NCI-H146 (cell line): Measurements from ENCODE around the gene KCNIP3.
A peak's percentile ranks its signal among the peaks of the same experiment; 100 is the strongest.
"Not testable (repeated sequence)": the region's sequence is repeated elsewhere in the genome, so short reads cannot be mapped to it uniquely, and the experiment has no call there.

ENCODE experiments used
- DNase-seq: peaks from one replicate; lab custom pipeline; 2025; lab: John Stamatoyannopoulos, UW

The KCNIP3 gene

DNA sequence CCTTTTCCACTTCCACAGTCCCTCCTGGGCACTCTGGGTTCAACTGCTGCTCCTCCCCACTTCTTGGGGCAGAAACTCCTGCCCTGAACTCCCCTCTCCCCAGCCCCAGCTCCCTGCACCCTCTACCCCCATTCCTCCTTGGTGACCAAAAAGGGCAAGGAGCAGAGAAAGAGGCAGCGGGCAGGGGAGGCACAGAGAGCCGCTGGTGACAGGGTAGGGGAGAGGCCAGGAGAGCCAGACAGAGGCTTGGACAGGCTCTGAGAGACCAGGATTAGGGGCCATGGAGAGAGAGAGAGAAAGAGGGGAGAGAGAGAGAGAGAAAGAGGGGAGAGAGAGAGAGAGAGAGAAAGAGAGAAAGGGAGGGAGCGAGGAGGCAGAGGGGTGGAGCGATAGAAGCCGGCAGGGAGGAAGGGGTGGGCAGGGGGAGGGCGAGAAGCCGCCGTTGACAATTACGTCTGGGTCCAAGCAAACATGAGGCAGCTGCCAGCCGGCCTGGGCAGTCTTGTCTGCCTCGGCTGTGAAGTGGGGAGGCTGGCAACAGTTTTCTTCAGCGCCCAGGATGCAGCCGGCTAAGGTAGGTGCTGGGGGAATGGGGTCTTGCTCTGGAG is at the start of gene KCNIP3:
TSS of gene KCNIP3 (plus strand) at position 468 of the 608 bp plus-strand sequence. CDS start at position 560, 92 bp downstream.
- DNase-seq, result peak; percentile 79

DNA sequence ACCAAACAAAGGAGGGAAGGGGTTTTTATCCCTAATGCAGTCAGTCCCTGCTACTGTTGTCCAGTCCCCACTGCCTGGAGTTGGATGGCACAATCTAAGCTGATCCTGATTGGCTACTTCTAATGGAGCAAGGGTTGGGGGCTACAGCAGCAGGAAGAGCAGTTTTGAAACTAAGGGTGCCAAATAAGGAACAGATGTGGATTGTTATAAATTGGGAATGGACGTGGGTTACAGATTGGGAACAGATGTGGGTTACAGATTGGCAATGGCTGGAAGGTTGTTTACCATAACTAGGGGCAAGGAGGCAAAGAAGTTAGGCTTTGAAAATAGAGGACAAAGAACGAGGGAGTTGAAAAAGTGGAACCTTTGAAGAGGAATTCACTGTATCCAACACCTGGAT is 38.9 kb upstream of the KCNIP3 start:
- no peak for DNase-seq

DNA sequence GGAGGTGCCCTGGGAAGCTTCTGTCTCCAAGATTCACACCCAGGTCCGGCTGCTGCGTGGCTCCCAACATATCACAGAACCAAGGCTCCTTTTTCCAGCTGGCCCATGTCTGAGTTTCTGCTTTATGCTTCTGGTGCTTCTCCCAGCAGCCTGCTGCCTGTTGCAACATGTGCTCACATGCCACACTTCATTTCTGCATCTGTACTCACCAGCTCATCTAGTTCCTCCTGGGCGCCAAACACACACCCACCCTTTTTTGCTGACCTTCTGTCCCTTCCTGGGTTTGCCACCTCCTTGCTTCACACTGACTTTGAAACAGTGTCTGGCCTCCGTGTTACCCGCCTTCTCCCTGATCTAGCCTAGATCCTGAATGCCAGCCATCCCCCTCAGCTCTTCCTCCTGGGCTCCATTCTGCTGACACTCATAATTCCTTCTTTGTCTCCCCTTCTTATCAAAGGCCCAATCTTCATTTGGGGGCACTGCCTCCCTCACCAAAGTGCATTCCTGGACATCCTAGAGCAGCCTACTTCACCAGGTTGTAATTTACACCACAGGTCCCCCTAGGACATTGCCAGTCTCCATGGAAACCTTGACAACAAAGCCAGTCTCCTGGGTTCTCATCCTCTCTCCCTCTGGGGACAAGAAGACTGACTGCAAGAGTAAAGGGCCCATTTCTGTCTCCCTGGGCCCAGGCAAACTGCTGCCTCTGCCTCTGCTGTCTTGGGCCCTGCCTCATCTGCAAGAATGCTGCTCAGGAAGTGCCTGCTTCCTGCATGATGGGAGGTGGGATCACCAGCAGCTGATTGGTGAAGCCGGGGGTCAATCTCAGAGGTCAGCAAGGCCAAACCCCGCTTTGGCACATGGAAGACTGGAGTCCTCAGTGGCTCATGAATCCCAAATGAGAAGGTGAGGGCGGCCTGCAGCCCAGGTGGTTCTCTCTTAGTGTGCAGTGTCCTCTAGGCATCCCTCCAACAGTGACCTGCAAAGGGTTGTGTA is 36.8 kb upstream of the KCNIP3 start:
- DNase-seq, result no peak

DNA sequence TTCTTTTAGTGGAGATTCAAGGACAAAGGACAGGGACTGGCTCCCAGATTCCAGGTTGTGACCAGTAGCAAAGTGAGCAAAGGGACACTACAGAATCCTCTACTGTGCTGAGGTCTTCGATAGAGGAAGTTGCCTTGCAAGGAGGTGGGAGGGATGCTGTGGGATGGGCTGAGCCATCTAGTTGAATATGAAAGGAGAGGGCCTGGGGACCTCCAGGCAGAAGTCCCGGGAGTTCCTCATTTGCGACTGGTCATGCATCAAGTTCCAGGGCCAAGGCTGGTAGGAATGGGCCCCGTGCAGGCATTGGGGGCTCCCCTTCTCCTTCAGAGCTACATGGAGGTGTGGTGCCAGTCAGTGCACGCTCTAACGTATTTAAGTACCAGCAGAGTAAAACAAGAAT is 35.5 kb upstream of the KCNIP3 start:
- no peak for DNase-seq

DNA sequence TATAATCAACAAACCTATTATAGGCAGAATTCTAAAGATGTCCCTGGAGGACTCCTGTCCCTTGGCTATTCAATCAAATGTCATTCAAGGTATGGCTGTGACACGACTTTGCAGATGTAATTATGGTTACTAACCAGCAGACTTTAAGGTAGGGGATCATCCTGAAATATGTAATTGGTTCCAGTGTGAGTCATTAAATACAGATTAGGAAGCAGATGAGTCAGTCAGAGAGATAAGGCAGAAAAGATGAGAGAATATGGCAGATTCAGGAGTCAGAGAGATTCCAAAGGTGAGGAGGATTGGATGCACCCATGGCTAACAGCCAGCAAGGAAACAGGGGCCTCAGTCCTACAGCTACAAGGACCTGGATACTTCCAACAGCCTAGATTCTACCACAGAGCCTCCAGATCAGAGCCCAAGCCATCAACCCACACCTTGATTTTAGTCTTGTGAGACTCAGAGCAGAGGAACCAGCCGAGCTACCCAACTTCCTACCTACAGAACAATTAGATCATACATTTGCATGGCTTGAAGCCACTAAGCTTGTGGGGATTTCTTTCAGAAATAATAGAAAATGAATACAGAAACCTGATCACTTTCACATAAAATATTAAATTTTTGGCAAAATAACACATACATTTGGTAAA is 34.1 kb upstream of the KCNIP3 start:
- no peak for DNase-seq

DNA sequence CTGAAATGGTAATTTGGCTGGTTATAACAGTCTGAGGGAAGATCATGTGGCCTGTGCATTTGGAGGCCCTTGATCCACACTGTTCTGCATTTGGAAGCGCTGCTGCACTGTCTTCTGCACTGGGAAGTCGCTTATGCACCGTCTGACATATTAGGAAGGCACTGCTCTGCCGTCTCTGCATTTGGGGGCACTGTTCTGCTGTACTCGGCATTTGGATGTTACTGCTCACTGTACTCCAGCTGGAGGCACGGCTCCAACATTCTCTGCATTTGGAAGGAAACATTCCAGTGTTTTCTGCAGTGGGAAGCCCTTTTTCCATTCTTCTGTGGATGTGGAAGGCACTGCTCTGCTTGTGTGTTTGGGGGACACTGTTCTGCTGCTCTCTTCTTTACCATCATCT is 32.5 kb upstream of the KCNIP3 start:
- DNase-seq, result no peak

DNA sequence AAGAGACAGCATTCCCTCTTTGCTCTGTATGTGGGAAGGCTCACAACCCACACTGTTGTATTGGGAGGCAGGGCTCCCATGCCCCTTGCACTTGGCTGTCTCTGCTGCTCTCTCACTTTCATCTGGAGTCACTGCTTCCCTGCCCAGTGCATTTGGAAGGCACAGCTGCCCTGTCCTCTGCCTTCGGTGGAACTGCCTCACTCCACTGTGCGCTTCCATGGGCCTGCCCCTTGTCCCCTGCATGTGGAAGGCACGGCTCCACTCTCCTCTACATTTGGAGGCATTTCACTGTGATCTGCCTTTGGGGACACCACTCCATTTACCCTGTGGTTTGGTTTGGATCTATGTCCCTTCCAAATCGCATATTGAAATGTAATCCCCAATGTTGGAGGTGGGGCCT is 32.0 kb upstream of the KCNIP3 start:
- no peak for DNase-seq

DNA sequence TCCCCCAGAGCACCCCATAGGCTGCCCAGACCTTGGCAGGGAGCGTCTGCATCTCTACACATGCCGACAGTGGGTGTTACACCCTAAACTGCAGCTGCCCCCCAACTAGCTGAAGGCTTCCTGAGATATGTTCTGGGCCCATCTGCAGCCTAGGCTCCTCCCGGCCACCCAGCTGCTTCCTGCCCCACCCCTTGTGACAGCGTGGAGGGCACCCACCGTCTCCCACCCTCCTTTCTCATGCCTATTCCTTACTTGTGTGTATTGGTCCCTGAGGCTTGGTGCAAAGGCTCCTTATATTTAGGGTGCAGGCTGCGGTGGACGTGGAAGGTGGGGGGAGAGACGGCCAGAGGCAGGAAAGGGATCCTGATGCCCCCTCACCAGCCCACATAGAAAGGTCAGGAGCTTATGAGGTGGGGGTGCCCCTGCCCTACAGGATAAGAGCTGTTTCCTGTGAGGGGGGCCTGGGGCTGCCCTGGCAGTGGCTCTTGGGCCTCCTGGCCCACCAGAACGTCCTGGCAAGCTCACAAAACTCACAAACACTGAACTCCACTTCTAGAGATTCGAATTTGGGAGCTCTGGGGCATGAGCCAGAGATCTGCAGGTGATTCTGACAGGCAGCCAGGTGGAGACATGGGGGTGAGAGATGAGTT is 30.2 kb upstream of the KCNIP3 start:
- DNase-seq, result no peak

DNA sequence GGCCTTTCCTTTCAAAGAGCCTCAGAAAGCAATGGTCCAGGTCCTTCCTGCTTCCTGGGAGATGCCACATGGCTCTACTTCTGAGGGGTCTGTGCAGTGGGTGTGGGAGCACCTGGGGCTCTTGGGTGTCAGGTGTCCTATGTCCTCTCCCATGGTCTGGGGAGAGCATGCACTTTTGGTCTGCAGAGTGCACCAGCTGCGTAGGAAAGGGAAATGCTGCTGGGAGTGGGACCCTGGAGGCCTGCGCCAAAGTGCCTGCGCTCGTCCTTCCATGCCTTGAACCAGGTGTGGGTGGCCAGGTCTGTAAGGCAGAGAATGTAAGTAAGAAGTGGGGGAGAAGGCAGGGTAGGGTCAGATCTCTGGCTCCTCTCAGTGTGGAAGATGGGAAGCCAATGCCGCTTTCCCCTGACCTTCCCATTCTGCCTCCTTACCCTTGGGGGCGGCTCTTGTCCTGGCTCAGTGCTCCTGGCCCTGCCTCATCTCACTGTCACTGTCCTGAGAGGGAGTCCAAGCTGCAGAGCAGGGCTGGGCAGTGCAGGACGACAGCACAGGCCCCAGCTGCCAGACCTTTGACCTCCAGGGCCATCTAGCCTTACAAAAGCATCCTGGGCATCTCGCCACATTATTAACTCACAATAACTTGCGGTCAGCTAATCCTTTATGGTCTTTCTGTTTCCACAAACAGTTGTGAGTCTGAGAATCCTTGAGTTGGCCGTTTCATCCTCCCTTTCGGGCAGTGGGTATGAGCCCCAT is 29.5 kb upstream of the KCNIP3 start:
- no peak for DNase-seq

DNA sequence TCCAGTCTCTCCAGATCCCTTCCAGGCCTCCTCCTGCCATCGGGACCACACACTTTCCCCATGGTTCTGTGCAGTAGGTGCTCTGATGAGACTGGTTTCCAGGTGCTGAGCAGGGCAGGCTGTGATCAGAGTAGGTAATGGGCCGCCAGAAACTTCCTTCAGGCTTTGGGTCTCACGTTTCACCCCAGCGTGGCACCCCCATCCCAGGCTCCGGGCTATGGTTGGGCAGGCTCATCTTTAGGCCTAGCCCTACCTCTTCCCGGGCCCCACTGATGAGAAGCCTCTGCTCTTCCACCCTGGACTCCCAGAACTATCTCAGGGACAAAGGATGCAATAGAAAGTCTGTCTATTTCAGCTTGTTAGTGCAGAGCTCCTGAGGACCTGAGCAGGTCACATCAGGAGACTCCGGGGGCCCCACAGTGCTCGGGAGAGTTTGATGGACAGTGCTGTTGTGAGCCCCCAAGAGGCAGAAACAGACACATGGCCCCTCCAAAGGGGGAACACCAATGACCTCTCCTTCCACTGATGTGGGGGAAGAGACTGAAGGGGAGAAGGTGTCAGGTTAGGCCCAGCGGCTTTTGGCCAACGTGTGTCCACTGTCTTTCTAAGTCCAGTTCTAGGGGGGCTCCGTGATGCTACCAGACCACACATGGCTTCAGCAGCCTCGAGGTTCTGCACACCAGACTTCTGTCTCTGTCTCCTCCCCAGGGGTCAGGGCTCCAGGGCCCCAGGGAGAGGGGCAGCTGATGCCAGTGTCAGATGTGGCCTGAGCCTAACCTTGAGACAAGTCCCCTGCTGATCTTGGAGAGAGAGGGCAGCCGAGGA is 28.7 kb upstream of the KCNIP3 start:
- no peak for DNase-seq

DNA sequence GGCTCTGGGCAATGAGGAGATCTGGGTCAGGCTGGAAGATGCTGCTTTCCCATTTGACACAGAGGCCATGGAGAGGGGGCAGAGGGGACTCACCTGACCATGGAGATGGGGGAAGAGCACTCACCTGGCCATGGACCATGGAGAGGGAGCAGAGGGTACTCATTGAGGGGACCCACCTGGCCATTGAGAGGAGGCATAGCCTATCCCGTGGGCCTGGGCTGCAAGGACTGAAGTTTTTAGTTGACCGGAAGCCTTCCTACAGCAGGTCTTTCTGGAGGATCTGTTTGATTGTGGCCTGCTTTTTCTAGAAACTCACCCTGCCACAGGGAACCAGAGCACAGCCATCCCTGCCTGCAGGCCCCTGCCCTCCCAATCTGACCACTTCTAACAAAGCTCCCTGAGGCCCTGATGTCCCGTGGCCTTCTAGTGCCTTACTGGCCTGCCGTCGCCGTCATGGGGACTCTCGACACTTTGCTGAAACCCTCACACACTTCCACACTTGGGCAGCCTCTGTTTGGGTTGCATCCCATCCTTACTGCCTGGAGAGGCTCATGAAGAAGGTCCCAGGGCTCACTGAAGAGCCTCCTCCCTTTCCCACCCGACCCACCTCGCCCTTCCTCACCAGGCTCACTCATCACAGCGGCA is 28.0 kb upstream of the KCNIP3 start:
- DNase-seq, result no peak

DNA sequence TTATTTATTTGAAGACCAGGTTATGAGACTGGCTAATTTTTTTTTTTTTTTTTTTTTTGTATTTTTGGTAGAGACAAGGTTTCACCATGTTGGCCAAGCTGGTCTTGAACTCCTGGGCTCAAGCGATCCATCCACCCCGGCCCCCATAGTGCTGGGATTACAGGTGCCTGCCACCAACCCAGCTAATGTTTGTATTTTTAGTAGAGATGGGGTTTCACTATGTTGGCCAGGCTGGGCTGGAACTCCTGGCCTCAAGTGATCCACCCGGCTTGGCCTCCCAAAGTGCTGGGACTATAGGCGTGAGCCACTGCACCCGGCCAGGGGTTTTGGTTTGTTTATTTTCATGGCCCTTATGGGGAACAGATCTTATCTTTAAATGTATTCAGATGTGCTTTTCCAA is 27.4 kb upstream of the KCNIP3 start:
- not testable (repeated sequence) for DNase-seq

DNA sequence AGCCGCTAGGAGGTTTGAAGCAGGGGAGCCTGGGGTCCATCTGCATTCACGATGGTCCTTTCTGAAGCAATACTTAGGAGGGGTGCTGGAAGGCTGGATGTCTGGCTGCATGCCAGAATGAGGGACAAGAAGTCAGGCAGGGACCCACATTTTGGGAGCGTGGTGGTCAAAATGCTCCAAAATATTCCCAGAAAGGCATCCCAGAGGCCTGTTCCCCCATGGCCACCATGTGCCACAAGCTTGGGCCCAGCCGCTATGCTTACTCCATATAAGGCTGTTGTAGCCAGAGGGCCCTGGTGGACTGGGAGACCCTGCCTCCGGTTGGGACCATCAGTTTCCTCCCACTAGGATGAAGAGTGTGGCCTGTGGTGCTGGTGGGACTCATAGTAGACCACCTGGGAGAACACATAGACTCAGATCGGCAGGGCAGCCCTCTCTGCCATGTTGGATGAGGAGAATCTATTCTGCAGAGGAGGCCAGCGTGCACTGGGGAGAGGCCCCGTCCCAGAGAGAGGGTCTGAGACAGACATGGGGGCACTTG is 26.5 kb upstream of the KCNIP3 start:
- DNase-seq, result no peak

DNA sequence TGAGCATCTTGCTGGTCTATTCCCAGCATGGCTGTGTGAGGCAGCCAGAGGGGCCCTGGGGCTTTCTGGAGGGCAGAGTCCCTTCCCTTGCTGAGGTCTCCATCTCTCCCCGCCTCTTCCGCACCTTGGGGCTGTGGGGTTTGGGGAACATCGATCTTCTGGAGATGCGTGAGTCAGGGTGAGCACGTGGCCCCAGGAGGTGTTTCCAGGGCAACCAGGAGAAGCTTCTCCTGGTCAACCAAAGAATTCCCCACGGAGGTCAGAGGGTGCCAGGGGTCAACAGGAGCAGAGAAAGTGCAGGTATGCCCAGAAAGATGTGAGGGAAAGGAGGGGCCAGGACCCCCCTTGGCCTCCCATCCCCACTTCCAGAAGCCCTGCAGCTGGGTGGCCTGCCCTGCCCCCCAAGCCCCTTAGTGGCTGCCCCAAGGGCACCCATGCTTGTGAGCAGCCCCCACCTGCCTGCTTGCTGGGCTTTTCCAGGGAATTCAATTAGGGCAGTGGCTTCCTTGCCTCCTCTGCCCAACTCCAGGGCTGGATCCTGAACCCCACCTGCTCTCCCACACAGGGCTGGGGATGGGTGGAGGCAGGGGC is 25.7 kb upstream of the KCNIP3 start:
- DNase-seq, result no peak

DNA sequence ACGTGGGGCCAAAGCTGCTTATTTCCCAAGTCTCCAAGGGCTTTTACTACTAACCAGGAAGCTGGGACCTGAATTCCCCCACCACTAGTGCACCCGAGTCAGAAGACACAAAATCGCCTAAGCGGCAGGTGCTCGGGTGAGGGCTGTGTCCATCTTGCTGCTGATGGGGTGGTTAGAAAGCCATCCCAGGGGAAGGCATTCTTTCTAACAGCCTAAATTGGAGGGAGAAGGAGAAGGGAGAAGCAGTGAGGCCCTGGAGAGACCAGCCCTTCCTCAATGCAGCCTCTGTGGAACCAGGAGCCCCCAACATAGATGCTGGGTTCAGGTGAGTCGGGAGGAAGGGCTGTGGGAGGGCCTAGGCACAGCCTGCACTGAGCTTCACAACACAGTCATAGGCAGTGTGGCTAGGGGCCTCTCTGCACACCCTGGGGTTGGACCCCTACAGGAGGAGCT is 24.8 kb upstream of the KCNIP3 start:
- no peak for DNase-seq

DNA sequence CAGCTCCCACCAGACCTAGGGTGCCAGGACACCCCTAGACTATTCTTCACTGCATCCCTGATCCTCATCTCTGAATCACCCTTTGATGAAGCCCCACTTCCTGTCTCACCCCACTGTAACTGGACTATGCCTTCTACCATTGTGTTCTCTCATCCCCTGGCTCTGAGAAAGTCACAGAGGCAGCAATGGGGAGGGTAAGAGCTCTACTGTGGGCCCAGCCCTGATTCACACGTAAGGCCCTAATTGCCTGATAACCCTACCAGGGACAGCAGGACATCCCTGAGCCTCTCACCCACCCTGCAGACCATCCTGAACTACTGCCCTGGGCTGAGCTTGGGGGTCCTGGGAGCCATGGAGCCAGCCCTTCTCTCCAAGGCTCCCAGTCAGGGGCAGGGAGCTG is 24.4 kb upstream of the KCNIP3 start:
- DNase-seq, result no peak

DNA sequence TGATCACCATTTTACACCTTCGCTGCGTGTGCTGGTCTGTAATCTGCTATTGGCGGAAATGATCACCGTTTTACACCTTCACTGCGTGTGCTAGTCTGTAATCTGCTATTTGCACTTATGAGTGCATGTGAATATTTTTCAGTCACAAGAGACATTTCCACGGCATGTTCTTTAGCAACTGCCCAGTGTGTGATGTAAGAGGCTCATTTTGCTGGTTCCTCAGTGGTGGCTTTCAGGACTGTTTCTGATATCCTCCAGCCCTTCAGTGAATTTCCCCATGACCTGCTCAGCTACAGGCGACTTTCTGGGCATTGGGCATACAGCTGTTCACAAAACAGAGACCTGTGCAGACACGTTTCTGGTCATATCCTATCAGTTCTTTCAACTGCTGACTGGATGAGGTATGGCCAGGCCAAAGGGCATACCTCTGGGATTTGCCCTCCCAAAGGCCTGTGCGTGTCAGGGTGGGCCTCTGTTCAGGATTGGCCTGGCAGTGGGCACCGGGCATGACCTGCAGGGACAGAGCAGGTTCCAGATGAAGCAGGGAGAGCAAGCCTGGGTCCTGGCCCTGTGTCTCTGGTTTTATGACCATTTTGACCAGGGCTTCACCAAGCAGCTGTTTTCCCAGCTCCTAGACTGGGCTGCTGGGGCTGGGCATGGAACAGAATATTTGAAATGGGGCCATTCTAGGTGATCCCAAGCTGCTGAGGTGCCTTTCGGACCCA is 23.4 kb upstream of the KCNIP3 start:
- no peak for DNase-seq

DNA sequence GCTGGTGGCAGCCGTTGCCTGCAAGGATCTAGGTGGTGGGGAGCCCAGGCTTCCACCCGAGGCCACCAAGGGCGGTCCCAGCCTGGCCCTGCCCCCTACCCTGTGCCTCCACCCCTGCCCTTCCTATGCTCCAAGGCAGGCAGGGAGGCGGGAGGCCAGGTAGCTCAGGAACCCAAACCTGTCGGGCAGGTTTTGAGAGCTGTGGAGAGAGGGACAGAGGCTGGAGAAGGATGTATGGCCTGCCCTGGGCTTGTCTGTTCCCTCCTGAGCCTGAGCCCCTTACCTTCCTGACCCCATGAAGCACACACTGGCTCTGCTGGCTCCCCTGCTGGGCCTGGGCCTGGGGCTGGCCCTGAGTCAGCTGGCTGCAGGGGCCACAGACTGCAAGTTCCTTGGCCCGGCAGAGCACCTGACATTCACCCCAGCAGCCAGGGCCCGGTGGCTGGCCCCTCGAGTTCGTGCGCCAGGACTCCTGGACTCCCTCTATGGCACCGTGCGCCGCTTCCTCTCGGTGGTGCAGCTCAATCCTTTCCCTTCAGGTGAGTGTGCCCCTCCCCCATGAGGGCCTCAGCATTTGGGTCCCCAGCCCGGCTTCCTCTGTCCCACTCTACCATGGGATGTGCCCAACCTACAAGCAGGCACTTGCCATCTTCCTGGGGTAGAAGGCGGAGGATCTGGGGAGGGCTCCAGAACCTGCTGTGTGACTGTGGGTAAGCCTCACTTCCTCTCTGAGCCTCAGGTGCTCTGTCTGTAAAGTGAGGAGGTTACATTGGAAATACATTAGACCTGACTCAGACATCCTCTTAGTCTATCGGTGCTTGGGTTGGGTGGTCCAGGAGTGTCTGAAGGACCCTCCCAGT is 22.6 kb upstream of the KCNIP3 start, which contains the start of gene PROM2:
TSS of gene PROM2 (plus strand) at position 159 of the 860 bp plus-strand sequence. CDS start at position 296, 137 bp downstream.
- DNase-seq, result no peak
